ENCODE measurements around the gene SUCLA2.

SUCLA2 gene

DNA sequence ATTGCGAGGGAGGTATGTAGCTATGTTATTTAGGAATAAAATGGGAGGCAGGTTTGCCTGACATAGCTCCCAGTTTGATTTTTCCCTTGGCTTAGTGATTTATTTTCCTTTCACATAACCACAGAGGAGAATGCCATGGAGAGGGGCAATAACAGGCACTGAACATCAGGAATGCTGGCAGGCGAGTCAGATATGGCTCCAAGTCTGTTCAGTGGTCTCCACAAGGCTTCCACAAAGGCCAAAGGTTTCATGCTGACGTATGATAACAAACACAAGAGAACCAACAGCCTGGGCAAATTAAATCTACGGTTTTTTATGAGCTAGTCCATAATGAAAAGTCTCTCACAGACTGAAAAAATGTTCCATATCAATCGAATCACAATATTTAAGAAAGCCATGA is 66.7 kb downstream of the SUCLA2 start:
- H3K9me3 ChIP-seq (ENCODE audit: low read length), result no peaks in the 10 kb centered on the region
- H3K36me3 ChIP-seq (ENCODE audit: insufficient read depth, low read length), result no peaks in the 10 kb centered on the region
- H3K9ac ChIP-seq (ENCODE audit: low read length), result no peak overlapping the region
- no peak overlapping the region for H3K4me3 ChIP-seq (ENCODE audit: low read depth in 1 of 2, low read length in 2 of 2)
- no peaks in the 10 kb centered on the region for H3K27me3 ChIP-seq (ENCODE audit: control insufficient read depth in 1 of 2, insufficient read depth in 2 of 2, low read length in 2 of 2)
- H3K4me1 ChIP-seq (ENCODE audit: insufficient read depth, low read length), result no peaks in the 10 kb centered on the region
- no peak overlapping the region for H3K27ac ChIP-seq (ENCODE audit: low read depth, low read length)

- no peaks in the 10 kb centered on the region for H3K4me1 ChIP-seq (ENCODE audit: insufficient read depth, low read length)
- no peak overlapping the region for H3K9ac ChIP-seq (ENCODE audit: low read length)
- no peaks in the 10 kb centered on the region for H3K9me3 ChIP-seq (ENCODE audit: low read length)
- H3K36me3 ChIP-seq (ENCODE audit: insufficient read depth, low read length), result no peaks in the 10 kb centered on the region
- no peaks in the 10 kb centered on the region for H3K27me3 ChIP-seq (ENCODE audit: control insufficient read depth in 1 of 2, insufficient read depth in 2 of 2, low read length in 2 of 2)
- H3K27ac ChIP-seq (ENCODE audit: low read depth, low read length), result no peak overlapping the region
- H3K4me3 ChIP-seq (ENCODE audit: low read depth in 1 of 2, low read length in 2 of 2), result no peak overlapping the region
Observed at GRCh38 chr13:47932950-47933923, 67.8 kb downstream of the SUCLA2 start.

DNA sequence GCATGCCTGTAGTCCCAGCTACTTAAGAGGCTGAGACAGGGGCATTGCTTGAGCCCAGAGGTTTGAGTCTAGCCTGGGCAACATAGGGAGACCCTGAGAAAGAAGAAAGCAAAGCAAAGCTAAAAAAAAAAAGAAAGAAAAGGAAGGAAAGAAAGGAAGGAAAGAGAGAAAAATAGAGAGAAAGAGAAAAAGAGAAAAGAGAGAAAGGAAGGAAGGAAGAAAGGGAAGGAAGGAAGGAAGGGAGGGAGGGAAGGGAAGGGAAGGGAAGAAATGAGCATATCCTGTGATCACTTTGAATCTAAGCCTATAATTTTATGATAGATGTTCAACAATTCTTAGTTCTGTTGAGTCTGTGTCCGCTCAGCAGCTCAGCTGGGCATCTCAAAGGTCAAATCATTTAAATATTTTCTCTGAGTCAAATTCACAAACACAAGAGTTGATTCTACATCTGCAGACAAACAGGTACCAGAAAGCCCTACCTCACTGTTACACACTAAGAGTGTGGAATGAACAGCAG is 70.4 kb downstream of the SUCLA2 start:
- no peaks in the 10 kb centered on the region for H3K27me3 ChIP-seq (ENCODE audit: control insufficient read depth in 1 of 2, insufficient read depth in 2 of 2, low read length in 2 of 2)
- no peaks in the 10 kb centered on the region for H3K9me3 ChIP-seq (ENCODE audit: low read length)
- no peak overlapping the region for H3K4me3 ChIP-seq (ENCODE audit: low read depth in 1 of 2, low read length in 2 of 2)
- no peak overlapping the region for H3K27ac ChIP-seq (ENCODE audit: low read depth, low read length)
- no peaks in the 10 kb centered on the region for H3K4me1 ChIP-seq (ENCODE audit: insufficient read depth, low read length)
- H3K9ac ChIP-seq (ENCODE audit: low read length), result no peak overlapping the region
- no peaks in the 10 kb centered on the region for H3K36me3 ChIP-seq (ENCODE audit: insufficient read depth, low read length)

DNA sequence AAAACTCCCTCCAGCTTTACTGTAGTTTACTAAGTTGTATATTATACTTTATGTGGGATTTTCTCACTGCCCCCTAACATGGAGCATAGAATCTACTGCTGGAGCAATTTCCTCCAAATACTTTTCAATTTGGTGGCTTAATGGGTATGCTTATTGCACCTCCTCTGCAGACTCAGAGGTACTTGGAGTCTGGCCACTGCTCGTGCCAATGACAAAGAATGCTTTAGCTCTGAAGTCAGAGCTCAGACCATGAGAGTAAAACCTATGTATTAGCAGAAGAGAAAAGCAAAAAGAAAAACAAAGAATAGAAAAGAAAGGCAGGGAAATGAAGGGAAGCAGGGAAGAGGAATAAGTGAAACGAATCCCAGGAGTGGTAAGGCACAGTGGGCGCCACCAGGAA is 71.9 kb downstream of the SUCLA2 start:
- Histone ChIP-seq H3K27me3 (ENCODE audit: control insufficient read depth in 1 of 2, insufficient read depth in 2 of 2, low read length in 2 of 2) (no peaks in the 10 kb centered on the region), H3K4me3 (ENCODE audit: low read depth in 1 of 2, low read length in 2 of 2) (no peak overlapping the region), H3K36me3 (ENCODE audit: insufficient read depth, low read length) (no peaks in the 10 kb centered on the region), H3K27ac (ENCODE audit: low read depth, low read length) (no peak overlapping the region), H3K9me3 (ENCODE audit: low read length) (no peaks in the 10 kb centered on the region), H3K9ac (ENCODE audit: low read length) (no peak overlapping the region), H3K4me1 (ENCODE audit: insufficient read depth, low read length) (no peaks in the 10 kb centered on the region)

DNA sequence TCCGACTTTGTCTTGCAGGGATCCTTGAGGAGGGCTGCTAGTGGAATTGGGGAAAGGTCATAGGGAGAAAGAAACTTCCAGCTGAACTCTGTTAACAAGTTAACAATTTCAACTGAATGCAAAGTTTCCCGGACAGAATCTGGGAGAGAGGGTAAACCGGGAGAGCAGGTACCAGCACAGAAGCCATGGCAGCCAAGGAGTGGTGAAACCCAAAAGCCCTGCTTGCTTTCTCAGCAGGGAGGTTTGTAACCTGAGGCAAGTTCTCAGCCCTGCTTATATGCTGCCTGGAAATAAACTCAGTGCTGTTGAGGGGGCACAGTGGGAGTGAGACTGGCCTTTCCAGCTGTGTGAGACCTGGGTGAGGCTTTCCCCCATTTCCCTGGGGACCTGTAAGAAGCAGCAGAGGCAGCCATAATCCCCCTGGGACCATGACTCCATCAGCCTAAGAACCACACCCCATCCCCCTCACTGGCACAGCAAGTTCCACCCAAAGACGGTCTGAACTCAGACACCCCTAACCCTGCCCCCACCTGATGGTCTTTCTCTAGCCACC is 84.0 kb downstream of the SUCLA2 start:
- Histone ChIP-seq H3K27me3 (ENCODE audit: control insufficient read depth in 1 of 2, insufficient read depth in 2 of 2, low read length in 2 of 2) (no peaks in the 10 kb centered on the region), H3K4me3 (ENCODE audit: low read depth in 1 of 2, low read length in 2 of 2) (no peak overlapping the region), H3K9ac (ENCODE audit: low read length) (no peak overlapping the region), H3K27ac (ENCODE audit: low read depth, low read length) (no peak overlapping the region), H3K36me3 (ENCODE audit: insufficient read depth, low read length) (no peaks in the 10 kb centered on the region), H3K9me3 (ENCODE audit: low read length) (no peaks in the 10 kb centered on the region), H3K4me1 (ENCODE audit: insufficient read depth, low read length) (no peaks in the 10 kb centered on the region)

DNA sequence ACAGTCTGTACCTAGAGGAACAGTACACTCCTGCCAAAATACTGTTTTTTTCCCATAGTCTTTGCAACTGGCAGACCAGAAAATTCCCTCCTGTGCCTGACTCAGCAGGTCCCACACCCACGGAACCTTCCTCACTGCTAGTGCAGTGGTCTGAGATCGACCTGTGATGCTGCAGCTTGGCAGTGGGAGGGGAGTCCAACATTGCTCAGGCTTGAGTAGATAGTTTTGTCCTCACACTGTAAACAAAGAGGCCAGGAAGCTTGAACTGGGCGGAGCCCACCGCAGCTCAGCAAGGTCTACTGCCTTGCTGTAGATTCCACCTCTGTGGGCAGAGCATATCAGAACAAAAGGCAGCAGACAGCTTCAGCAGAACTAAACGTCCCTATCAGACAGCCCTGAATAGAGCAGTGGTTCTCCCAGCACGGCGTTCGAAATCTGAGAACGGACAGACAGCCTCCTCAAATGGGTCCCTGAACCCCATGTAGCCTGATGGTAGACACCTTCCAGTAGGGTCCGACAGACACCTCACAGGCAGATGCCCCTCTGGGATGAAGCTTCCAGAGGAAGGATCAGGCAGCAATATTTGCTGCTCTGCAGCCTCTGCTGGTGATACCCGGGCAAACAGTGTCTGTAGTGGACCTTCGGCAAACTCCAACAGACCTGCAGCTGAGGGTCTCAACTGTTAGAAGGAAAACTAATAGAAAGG is 92.7 kb downstream of the SUCLA2 start:
- Histone ChIP-seq H3K4me3 (ENCODE audit: low read depth in 1 of 2, low read length in 2 of 2) (no peak overlapping the region), H3K27me3 (ENCODE audit: control insufficient read depth in 1 of 2, insufficient read depth in 2 of 2, low read length in 2 of 2) (no peaks in the 10 kb centered on the region), H3K27ac (ENCODE audit: low read depth, low read length) (no peak overlapping the region), H3K9ac (ENCODE audit: low read length) (no peak overlapping the region), H3K4me1 (ENCODE audit: insufficient read depth, low read length) (no peaks in the 10 kb centered on the region), H3K36me3 (ENCODE audit: insufficient read depth, low read length) (no peaks in the 10 kb centered on the region), H3K9me3 (ENCODE audit: low read length) (no peaks in the 10 kb centered on the region)

DNA sequence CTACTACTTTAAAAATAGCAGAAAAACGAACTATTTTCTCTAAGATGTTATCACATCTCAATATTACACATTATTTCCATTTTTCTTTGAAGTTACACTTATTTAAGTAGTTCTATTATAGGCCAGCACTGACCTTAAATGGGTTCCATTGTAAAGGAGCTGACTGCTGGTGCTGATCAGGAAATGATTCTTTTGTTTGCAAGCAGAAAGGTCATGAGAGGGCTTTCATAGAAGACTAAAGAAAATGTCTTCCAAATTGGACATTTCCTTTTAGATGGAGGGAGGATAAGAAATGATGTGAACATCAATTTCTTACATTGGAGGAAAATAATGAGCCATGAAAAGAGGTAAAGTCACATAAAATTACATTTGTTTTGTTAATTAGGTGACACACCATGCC is 96.2 kb downstream of the SUCLA2 start:
- Histone ChIP-seq H3K9me3 (ENCODE audit: low read length) (no peaks in the 10 kb centered on the region), H3K9ac (ENCODE audit: low read length) (no peak overlapping the region), H3K27me3 (ENCODE audit: control insufficient read depth in 1 of 2, insufficient read depth in 2 of 2, low read length in 2 of 2) (no peaks in the 10 kb centered on the region), H3K4me3 (ENCODE audit: low read depth in 1 of 2, low read length in 2 of 2) (no peak overlapping the region), H3K27ac (ENCODE audit: low read depth, low read length) (no peak overlapping the region), H3K36me3 (ENCODE audit: insufficient read depth, low read length) (no peaks in the 10 kb centered on the region), H3K4me1 (ENCODE audit: insufficient read depth, low read length) (no peaks in the 10 kb centered on the region)

- H3K9me3 ChIP-seq (ENCODE audit: low read length), result no peaks in the 10 kb centered on the region
- no peaks in the 10 kb centered on the region for H3K36me3 ChIP-seq (ENCODE audit: insufficient read depth, low read length)
- H3K9ac ChIP-seq (ENCODE audit: low read length), result no peak overlapping the region
- H3K27ac ChIP-seq (ENCODE audit: low read depth, low read length), result no peak overlapping the region
- H3K4me3 ChIP-seq (ENCODE audit: low read depth in 1 of 2, low read length in 2 of 2), result peak overlapping the region in 1 of 2 donors; percentile 9
- no peaks in the 10 kb centered on the region for H3K27me3 ChIP-seq (ENCODE audit: control insufficient read depth in 1 of 2, insufficient read depth in 2 of 2, low read length in 2 of 2)
- no peaks in the 10 kb centered on the region for H3K4me1 ChIP-seq (ENCODE audit: insufficient read depth, low read length)
Observed at GRCh38 chr13:47904241-47904640, 96.8 kb downstream of the SUCLA2 start.

GRCh38 chr13:47903836-47904235 is 97.2 kb downstream of the SUCLA2 start:
- H3K9me3 ChIP-seq (ENCODE audit: low read length), result no peaks in the 10 kb centered on the region
- H3K9ac ChIP-seq (ENCODE audit: low read length), result no peak overlapping the region
- no peaks in the 10 kb centered on the region for H3K27me3 ChIP-seq (ENCODE audit: control insufficient read depth in 1 of 2, insufficient read depth in 2 of 2, low read length in 2 of 2)
- H3K4me1 ChIP-seq (ENCODE audit: insufficient read depth, low read length), result no peaks in the 10 kb centered on the region
- H3K27ac ChIP-seq (ENCODE audit: low read depth, low read length), result no peak overlapping the region
- no peaks in the 10 kb centered on the region for H3K36me3 ChIP-seq (ENCODE audit: insufficient read depth, low read length)
- H3K4me3 ChIP-seq (ENCODE audit: low read depth in 1 of 2, low read length in 2 of 2), result peak overlapping the region in 1 of 2 donors; percentile 9

DNA sequence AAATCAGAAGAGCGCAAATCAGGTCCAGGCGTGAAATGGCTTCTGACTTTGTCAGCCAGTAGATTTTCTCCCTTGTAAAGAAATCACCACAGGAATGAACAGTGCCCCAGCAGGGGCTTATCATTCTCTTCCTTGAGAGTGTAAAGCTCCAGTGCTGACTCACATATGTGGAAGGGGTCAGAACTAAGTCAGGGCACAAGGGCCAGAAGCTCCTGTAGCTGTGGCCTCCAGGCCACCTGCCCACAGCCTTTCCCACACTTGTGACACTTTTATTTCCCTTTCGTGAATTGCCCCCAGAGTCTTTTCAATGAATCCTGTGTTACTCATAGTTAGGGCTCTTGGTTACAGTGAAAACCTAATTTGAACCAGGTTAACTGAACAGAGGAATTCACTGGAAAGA is 99.6 kb downstream of the SUCLA2 start:
- H3K4me3 ChIP-seq (ENCODE audit: low read depth in 1 of 2, low read length in 2 of 2), result no peak overlapping the region
- no peak overlapping the region for H3K27ac ChIP-seq (ENCODE audit: low read depth, low read length)
- H3K27me3 ChIP-seq (ENCODE audit: control insufficient read depth in 1 of 2, insufficient read depth in 2 of 2, low read length in 2 of 2), result no peaks in the 10 kb centered on the region
- H3K9me3 ChIP-seq (ENCODE audit: low read length), result no peaks in the 10 kb centered on the region
- no peaks in the 10 kb centered on the region for H3K36me3 ChIP-seq (ENCODE audit: insufficient read depth, low read length)
- no peaks in the 10 kb centered on the region for H3K4me1 ChIP-seq (ENCODE audit: insufficient read depth, low read length)
- H3K9ac ChIP-seq (ENCODE audit: low read length), result no peak overlapping the region

GRCh38 chr13:47898080-47898479 is 103.0 kb downstream of the SUCLA2 start:
- Histone ChIP-seq H3K9ac (ENCODE audit: low read length) (no peak overlapping the region), H3K27me3 (ENCODE audit: control insufficient read depth in 1 of 2, insufficient read depth in 2 of 2, low read length in 2 of 2) (no peaks in the 10 kb centered on the region), H3K9me3 (ENCODE audit: low read length) (no peaks in the 10 kb centered on the region), H3K4me3 (ENCODE audit: low read depth in 1 of 2, low read length in 2 of 2) (no peak overlapping the region), H3K4me1 (ENCODE audit: insufficient read depth, low read length) (no peaks in the 10 kb centered on the region), H3K27ac (ENCODE audit: low read depth, low read length) (no peak overlapping the region), H3K36me3 (ENCODE audit: insufficient read depth, low read length) (no peaks in the 10 kb centered on the region)
